ENCODE data around the gene RIMBP2.

RIMBP2 gene

GRCh38 chr12:130434560-130434959, 281.5 kb downstream of the RIMBP2 start:
- Histone ChIP-seq H3K36me3 (ENCODE audit: control insufficient read depth, insufficient read depth, low read length) (no peaks in the 10 kb centered on the region), H3K9me3 (ENCODE audit: control insufficient read depth, low read length) (no peaks in the 10 kb centered on the region), H2AFZ (no peak overlapping the region), H3K27ac (no peak overlapping the region), H3K9ac (no peak overlapping the region), H3K4me2 (ENCODE audit: low read length) (no peak overlapping the region), H3K4me1 (peaks cover 17% of the 10 kb centered on the region), H3K27me3 (ENCODE audit: control insufficient read depth, insufficient read depth, low read length) (no peaks in the 10 kb centered on the region), H3K79me2 (peaks cover 9% of the 10 kb centered on the region), H3K4me3 (ENCODE audit: low read depth, low read length) (no peak overlapping the region)
- no peak for TF ChIP-seq CTCF (IDR thresholded peaks at IDR 0.05)

DNA sequence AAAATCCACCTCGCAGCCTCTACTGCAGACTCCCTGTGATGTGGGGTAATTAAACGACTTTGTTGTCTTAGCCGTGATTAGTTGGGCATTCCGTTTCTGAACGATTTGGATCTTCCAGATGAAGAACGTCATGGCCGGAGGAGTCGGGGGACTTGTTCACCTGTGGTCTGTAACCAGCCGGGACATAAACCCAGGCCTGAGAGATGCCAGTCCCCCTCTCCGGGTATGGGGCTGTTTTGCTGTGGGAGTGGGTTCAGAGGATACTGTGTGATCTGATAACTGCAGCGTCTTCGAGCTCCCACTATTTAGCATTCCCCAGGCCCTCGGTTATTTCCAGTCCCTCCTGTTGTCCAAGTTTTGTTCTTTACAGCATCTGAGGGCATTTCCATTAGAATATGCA, 282.3 kb downstream of the RIMBP2 start:
- Histone ChIP-seq H3K4me3 (ENCODE audit: low read depth, low read length) (no peak overlapping the region), H3K27ac (no peak overlapping the region), H3K4me2 (ENCODE audit: low read length) (no peak overlapping the region), H2AFZ (no peak overlapping the region), H3K9ac (no peak overlapping the region), H3K4me1 (peaks cover 22% of the 10 kb centered on the region), H3K27me3 (ENCODE audit: control insufficient read depth, insufficient read depth, low read length) (no peaks in the 10 kb centered on the region), H3K9me3 (ENCODE audit: control insufficient read depth, low read length) (no peaks in the 10 kb centered on the region), H3K36me3 (ENCODE audit: control insufficient read depth, insufficient read depth, low read length) (no peaks in the 10 kb centered on the region), H3K79me2 (peaks cover 9% of the 10 kb centered on the region)
- TF ChIP-seq CTCF (IDR thresholded peaks at IDR 0.05) = no peak

DNA sequence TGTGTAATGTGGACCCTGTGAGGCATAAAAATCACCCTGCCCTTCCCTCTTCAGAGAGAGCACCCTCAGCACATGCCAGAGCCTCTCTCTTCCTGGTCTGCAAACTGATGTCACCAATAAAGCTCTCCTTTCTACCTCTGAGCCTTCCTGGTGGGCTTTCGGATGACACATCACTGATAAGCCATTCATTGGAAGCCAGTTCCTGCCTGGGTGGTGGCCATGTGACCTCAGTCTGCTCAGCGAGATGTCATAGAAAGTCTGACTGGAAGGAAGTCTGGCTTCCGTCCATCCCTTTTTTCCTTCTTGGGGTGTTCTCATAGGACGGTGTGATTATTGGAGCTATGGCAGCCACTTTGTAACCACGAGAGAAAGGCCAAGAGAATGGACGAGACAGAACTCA, 282.7 kb downstream of the RIMBP2 start:
- TF ChIP-seq CTCF (IDR thresholded peaks at IDR 0.05) = no peak

DNA sequence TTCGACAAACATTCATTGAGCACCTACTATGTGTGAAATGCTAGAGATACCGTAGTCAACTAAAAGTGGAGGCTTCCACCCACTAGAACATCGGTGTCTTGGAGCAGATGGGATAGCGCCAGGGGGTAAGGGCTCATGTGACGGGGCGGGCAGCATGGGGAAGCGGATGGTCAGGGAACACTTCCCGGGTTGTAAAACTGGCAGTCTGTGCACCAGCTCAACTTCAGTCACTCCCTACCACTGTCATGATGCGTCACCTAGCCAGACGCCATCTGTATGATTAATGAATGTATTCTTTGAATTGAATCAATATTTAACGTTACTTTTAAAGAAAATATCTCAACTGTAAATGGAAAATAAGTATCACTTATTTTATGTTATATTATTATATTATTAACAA, 284.9 kb downstream of the RIMBP2 start:
- Histone ChIP-seq H3K27me3 (ENCODE audit: control insufficient read depth, insufficient read depth, low read length) (no peaks in the 10 kb centered on the region), H3K4me2 (ENCODE audit: low read length) (no peak overlapping the region)
- TF ChIP-seq CTCF (IDR thresholded peaks at IDR 0.05) = no peak

More for the DNA sequence above, 282.7 kb downstream of the RIMBP2 start:
- no peak overlapping the region for H3K27ac ChIP-seq
- peaks cover 9% of the 10 kb centered on the region for H3K79me2 ChIP-seq
- H3K4me2 ChIP-seq (ENCODE audit: low read length) = no peak overlapping the region
- no peak overlapping the region for H3K9ac ChIP-seq
- no peaks in the 10 kb centered on the region for H3K27me3 ChIP-seq (ENCODE audit: control insufficient read depth, insufficient read depth, low read length)
- H2AFZ ChIP-seq = no peak overlapping the region
- H3K4me1 ChIP-seq = peaks cover 26% of the 10 kb centered on the region
- no peak overlapping the region for H3K4me3 ChIP-seq (ENCODE audit: low read depth, low read length)
- H3K9me3 ChIP-seq (ENCODE audit: control insufficient read depth, low read length) = no peaks in the 10 kb centered on the region
- H3K36me3 ChIP-seq (ENCODE audit: control insufficient read depth, insufficient read depth, low read length) = no peaks in the 10 kb centered on the region

GRCh38 chr12:130429656-130430505, 286.2 kb downstream of the RIMBP2 start:
- Histone ChIP-seq H3K9ac (no peak overlapping the region), H3K36me3 (ENCODE audit: control insufficient read depth, insufficient read depth, low read length) (no peaks in the 10 kb centered on the region), H3K27ac (peak overlapping the region; percentile 86), H3K79me2 (peaks cover 21% of the 10 kb centered on the region), H2AFZ (peak overlapping the region; percentile 26), H3K27me3 (ENCODE audit: control insufficient read depth, insufficient read depth, low read length) (no peaks in the 10 kb centered on the region), H3K4me3 (ENCODE audit: low read depth, low read length) (no peak overlapping the region), H3K9me3 (ENCODE audit: control insufficient read depth, low read length) (no peaks in the 10 kb centered on the region), H3K4me1 (peaks cover 31% of the 10 kb centered on the region), H3K4me2 (ENCODE audit: low read length) (peak overlapping the region; percentile 13)
- no peak for TF ChIP-seq CTCF (IDR thresholded peaks at IDR 0.05)

More for the DNA sequence above, 284.9 kb downstream of the RIMBP2 start:
- H3K36me3 ChIP-seq (ENCODE audit: control insufficient read depth, insufficient read depth, low read length) = no peaks in the 10 kb centered on the region
- H3K79me2 ChIP-seq = peaks cover 25% of the 10 kb centered on the region
- H3K9me3 ChIP-seq (ENCODE audit: control insufficient read depth, low read length) = no peaks in the 10 kb centered on the region
- no peak overlapping the region for H2AFZ ChIP-seq
- peak overlapping the region; percentile 86 for H3K27ac ChIP-seq
- no peak overlapping the region for H3K4me3 ChIP-seq (ENCODE audit: low read depth, low read length)
- no peak overlapping the region for H3K9ac ChIP-seq
- peaks cover 31% of the 10 kb centered on the region for H3K4me1 ChIP-seq

All from parathyroid adenoma (tissue), 2 donors.